ENCODE measurements around the gene FXN.
A peak's percentile ranks its signal among the peaks of the same experiment; 100 is the strongest.

The FXN gene

GRCh38 chr9:69004836-69005235 lies 30.7 kb upstream of the FXN start:
- H3K9ac ChIP-seq (ENCODE audit: low read depth, low read length), result no peak overlapping the region
- no peaks in the 10 kb centered on the region for H3K4me1 ChIP-seq (ENCODE audit: insufficient read depth, low read length)
- no peak overlapping the region for H3K27ac ChIP-seq (ENCODE audit: low read length)
- no peaks in the 10 kb centered on the region for H3K36me3 ChIP-seq (ENCODE audit: insufficient read depth, low read depth, low read length)
- H3K27me3 ChIP-seq (ENCODE audit: insufficient read depth, low read length), result no peaks in the 10 kb centered on the region
- H3K9me3 ChIP-seq (ENCODE audit: insufficient read depth, low read depth, low read length), result no peaks in the 10 kb centered on the region
- H3K4me3 ChIP-seq (ENCODE audit: low read length), result no peak overlapping the region

- no peak overlapping the region for H3K9ac ChIP-seq (ENCODE audit: low read depth, low read length)
- H3K9me3 ChIP-seq (ENCODE audit: insufficient read depth, low read depth, low read length), result no peaks in the 10 kb centered on the region
- no peaks in the 10 kb centered on the region for H3K36me3 ChIP-seq (ENCODE audit: insufficient read depth, low read depth, low read length)
- no peak overlapping the region for H3K4me3 ChIP-seq (ENCODE audit: low read length)
- H3K27me3 ChIP-seq (ENCODE audit: insufficient read depth, low read length), result no peaks in the 10 kb centered on the region
- no peak overlapping the region for H3K27ac ChIP-seq (ENCODE audit: low read length)
- H3K4me1 ChIP-seq (ENCODE audit: insufficient read depth, low read length), result no peaks in the 10 kb centered on the region
Measured at GRCh38 chr9:69009708-69010107, 25.8 kb upstream of the FXN start.

GRCh38 chr9:69012696-69013381 lies 22.7 kb upstream of the FXN start:
- H3K27me3 ChIP-seq (ENCODE audit: insufficient read depth, low read length), result no peaks in the 10 kb centered on the region
- H3K27ac ChIP-seq (ENCODE audit: low read length), result no peak overlapping the region
- no peak overlapping the region for H3K4me3 ChIP-seq (ENCODE audit: low read length)
- no peaks in the 10 kb centered on the region for H3K9me3 ChIP-seq (ENCODE audit: insufficient read depth, low read depth, low read length)
- no peak overlapping the region for H3K9ac ChIP-seq (ENCODE audit: low read depth, low read length)
- H3K36me3 ChIP-seq (ENCODE audit: insufficient read depth, low read depth, low read length), result no peaks in the 10 kb centered on the region
- peaks cover 14% of the 10 kb centered on the region; the same call in 1 of the 2 replicates for H3K4me1 ChIP-seq (ENCODE audit: insufficient read depth, low read length)

- H3K4me3 ChIP-seq (ENCODE audit: low read length), result no peak overlapping the region
- H3K9ac ChIP-seq (ENCODE audit: low read depth, low read length), result no peak overlapping the region
- no peaks in the 10 kb centered on the region for H3K36me3 ChIP-seq (ENCODE audit: insufficient read depth, low read depth, low read length)
- no peak overlapping the region for H3K27ac ChIP-seq (ENCODE audit: low read length)
- peaks cover 14% of the 10 kb centered on the region; the same call in 1 of the 2 replicates for H3K4me1 ChIP-seq (ENCODE audit: insufficient read depth, low read length)
- no peaks in the 10 kb centered on the region for H3K27me3 ChIP-seq (ENCODE audit: insufficient read depth, low read length)
- H3K9me3 ChIP-seq (ENCODE audit: insufficient read depth, low read depth, low read length), result no peaks in the 10 kb centered on the region
Measured at GRCh38 chr9:69013382-69013727, 22.2 kb upstream of the FXN start.

GRCh38 chr9:69014013-69014412 lies 21.5 kb upstream of the FXN start, which contains the start of gene PRKACG:
PRKACG (minus strand) TSS chr9:69014113; CDS start chr9:69014092, 21 bp downstream.
- H3K36me3 ChIP-seq (ENCODE audit: insufficient read depth, low read depth, low read length), result no peaks in the 10 kb centered on the region
- no peak within 1 kb of the TSS for H3K27ac ChIP-seq (ENCODE audit: low read length)
- H3K4me3 ChIP-seq (ENCODE audit: low read length), result no peak within 1 kb of the TSS
- H3K27me3 ChIP-seq (ENCODE audit: insufficient read depth, low read length), result no peaks in the 10 kb centered on the region
- H3K4me1 ChIP-seq (ENCODE audit: insufficient read depth, low read length), result peaks cover 14% of the 10 kb centered on the region; the same call in 1 of the 2 replicates
- H3K9me3 ChIP-seq (ENCODE audit: insufficient read depth, low read depth, low read length), result no peaks in the 10 kb centered on the region
- no peak within 1 kb of the TSS for H3K9ac ChIP-seq (ENCODE audit: low read depth, low read length)

- Histone ChIP-seq H3K36me3 (ENCODE audit: insufficient read depth, low read depth, low read length) (no peaks in the 10 kb centered on the region), H3K9me3 (ENCODE audit: insufficient read depth, low read depth, low read length) (no peaks in the 10 kb centered on the region), H3K27me3 (ENCODE audit: insufficient read depth, low read length) (no peaks in the 10 kb centered on the region), H3K27ac (ENCODE audit: low read length) (no peak overlapping the region), H3K9ac (ENCODE audit: low read depth, low read length) (0 out of 2 replicates have a peak overlapping the region, but pooled peaks have one; percentile 7), H3K4me3 (ENCODE audit: low read length) (no peak overlapping the region), H3K4me1 (ENCODE audit: insufficient read depth, low read length) (peaks cover 14% of the 10 kb centered on the region; the same call in 1 of the 2 replicates)
Measured at GRCh38 chr9:69016191-69017096, 19.1 kb upstream of the FXN start.

GRCh38 chr9:69018737-69019136 lies 16.8 kb upstream of the FXN start:
- no peaks in the 10 kb centered on the region for H3K36me3 ChIP-seq (ENCODE audit: insufficient read depth, low read depth, low read length)
- H3K9ac ChIP-seq (ENCODE audit: low read depth, low read length), result no peak overlapping the region
- H3K27me3 ChIP-seq (ENCODE audit: insufficient read depth, low read length), result no peaks in the 10 kb centered on the region

GRCh38 chr9:69019808-69020207 lies 15.7 kb upstream of the FXN start:
- peaks cover 23% of the 10 kb centered on the region; the same call in 1 of the 2 replicates for H3K4me1 ChIP-seq (ENCODE audit: insufficient read depth, low read length)
- H3K9ac ChIP-seq (ENCODE audit: low read depth, low read length), result no peak overlapping the region
- no peaks in the 10 kb centered on the region for H3K27me3 ChIP-seq (ENCODE audit: insufficient read depth, low read length)
- H3K27ac ChIP-seq (ENCODE audit: low read length), result no peak overlapping the region
- no peaks in the 10 kb centered on the region for H3K9me3 ChIP-seq (ENCODE audit: insufficient read depth, low read depth, low read length)
- no peaks in the 10 kb centered on the region for H3K36me3 ChIP-seq (ENCODE audit: insufficient read depth, low read depth, low read length)
- H3K4me3 ChIP-seq (ENCODE audit: low read length), result no peak overlapping the region

More at GRCh38 chr9:69018737-69019136, 16.8 kb upstream of the FXN start:
- Histone ChIP-seq H3K4me1 (ENCODE audit: insufficient read depth, low read length) (peaks cover 18% of the 10 kb centered on the region; the same call in 1 of the 2 replicates), H3K4me3 (ENCODE audit: low read length) (no peak overlapping the region), H3K9me3 (ENCODE audit: insufficient read depth, low read depth, low read length) (no peaks in the 10 kb centered on the region), H3K27ac (ENCODE audit: low read length) (no peak overlapping the region)

GRCh38 chr9:69020301-69021145 lies 15.0 kb upstream of the FXN start:
- Histone ChIP-seq H3K9me3 (ENCODE audit: insufficient read depth, low read depth, low read length) (no peaks in the 10 kb centered on the region), H3K36me3 (ENCODE audit: insufficient read depth, low read depth, low read length) (no peaks in the 10 kb centered on the region), H3K27ac (ENCODE audit: low read length) (no peak overlapping the region), H3K4me1 (ENCODE audit: insufficient read depth, low read length) (peaks cover 23% of the 10 kb centered on the region; the same call in 1 of the 2 replicates), H3K27me3 (ENCODE audit: insufficient read depth, low read length) (no peaks in the 10 kb centered on the region), H3K9ac (ENCODE audit: low read depth, low read length) (no peak overlapping the region), H3K4me3 (ENCODE audit: low read length) (no peak overlapping the region)

GRCh38 chr9:69023650-69024049 lies 11.9 kb upstream of the FXN start:
- Histone ChIP-seq H3K36me3 (ENCODE audit: insufficient read depth, low read depth, low read length) (no peaks in the 10 kb centered on the region), H3K27me3 (ENCODE audit: insufficient read depth, low read length) (no peaks in the 10 kb centered on the region), H3K27ac (ENCODE audit: low read length) (no peak overlapping the region), H3K4me1 (ENCODE audit: insufficient read depth, low read length) (peaks cover 9% of the 10 kb centered on the region; the same call in 1 of the 2 replicates), H3K9ac (ENCODE audit: low read depth, low read length) (no peak overlapping the region), H3K9me3 (ENCODE audit: insufficient read depth, low read depth, low read length) (no peaks in the 10 kb centered on the region), H3K4me3 (ENCODE audit: low read length) (no peak overlapping the region)
